GM21737 (cell line): ENCODE data around the gene B4GALT1.

Experiments used
- ATAC-seq: cut with Tn5 transposase; IDR thresholded peaks from one replicate; pipeline ENCODE4 v1.9.1; 2021; ENCODE audit warnings: mild to moderate bottlenecking, moderate library complexity; ENCODE audit not compliant: unreplicated experiment

Gene B4GALT1

GRCh38 chr9:33167084-33167971, at the start of gene B4GALT1:
B4GALT1 (minus strand) TSS chr9:33167336; CDS start chr9:33167169, 167 bp downstream.
- peak; percentile 55 for ATAC-seq

- no peak for ATAC-seq
Measured at GRCh38 chr9:33211695-33212393, 44.7 kb upstream of the B4GALT1 start.

GRCh38 chr9:33210006-33210715, 43.0 kb upstream of the B4GALT1 start:
- ATAC-seq, result no peak

- ATAC-seq, result no peak
Measured at GRCh38 chr9:33209394-33209793, 42.3 kb upstream of the B4GALT1 start.

- peak; percentile 99 for ATAC-seq
Measured at GRCh38 chr9:33202552-33203201, 35.5 kb upstream of the B4GALT1 start.

- ATAC-seq, result peak; percentile 39
Measured at GRCh38 chr9:33202018-33202417, 34.9 kb upstream of the B4GALT1 start.

GRCh38 chr9:33198165-33198564, 31.0 kb upstream of the B4GALT1 start:
- no peak for ATAC-seq

GRCh38 chr9:33197279-33198152, 30.4 kb upstream of the B4GALT1 start:
- no peak for ATAC-seq

- no peak for ATAC-seq
Measured at GRCh38 chr9:33196736-33197135, 29.6 kb upstream of the B4GALT1 start.

GRCh38 chr9:33193818-33194217, 26.7 kb upstream of the B4GALT1 start:
- ATAC-seq, result no peak

GRCh38 chr9:33192493-33193255, 25.5 kb upstream of the B4GALT1 start:
- ATAC-seq, result no peak

GRCh38 chr9:33190021-33190705, 23.0 kb upstream of the B4GALT1 start:
- ATAC-seq, result no peak

- no peak for ATAC-seq
Measured at GRCh38 chr9:33189331-33189791, 22.2 kb upstream of the B4GALT1 start.

GRCh38 chr9:33188711-33189110, 21.6 kb upstream of the B4GALT1 start:
- ATAC-seq, result no peak

GRCh38 chr9:33187519-33188218, 20.5 kb upstream of the B4GALT1 start:
- no peak for ATAC-seq

- ATAC-seq, result no peak
Measured at GRCh38 chr9:33186457-33187168, 19.5 kb upstream of the B4GALT1 start.

GRCh38 chr9:33185858-33186257, 18.7 kb upstream of the B4GALT1 start:
- ATAC-seq, result no peak
